Measurements from ENCODE around the gene NOL7. TPM values are rescaled to one million over a fixed set of nuclear protein-coding genes. Genes with fewer than 3 reads are reported as not detected.

NOL7 gene
- total RNA-seq, 1 donor from 2014 or later, result 79.5 TPM

- Mint-ChIP-seq H3K36me3 (peaks cover 4% of the 10 kb centered on the region), H3K4me3 (no peak overlapping the region), H3K9me3 (no peaks in the 10 kb centered on the region), H3K27ac (no peak overlapping the region), H3K4me1 (no peaks in the 10 kb centered on the region), H3K27me3 (ENCODE audit: insufficient read depth, low read depth) (peaks cover 2% of the 10 kb centered on the region)
- Histone ChIP-seq H3K27ac (no peak overlapping the region), H3K27me3 (no peaks in the 10 kb centered on the region), H3K4me3 (no peak overlapping the region), H3K79me2 (ENCODE audit: low read depth) (peaks cover 42% of the 10 kb centered on the region), H3K36me3 (no peaks in the 10 kb centered on the region), H3F3A (ENCODE audit: low read depth) (no peaks in the 10 kb centered on the region), H3K4me2 (no peak overlapping the region), H4K20me1 (ENCODE audit: low read depth) (peaks cover 2% of the 10 kb centered on the region), H2AFZ (replicated peaks) (no peak overlapping the region), H3K9ac (no peak overlapping the region), H3K9me3 (ENCODE audit: low read depth) (no peaks in the 10 kb centered on the region), H3K4me1 (no peaks in the 10 kb centered on the region)
- no peak for DNase-seq (ENCODE audit: low spot score)
- TF ChIP-seq EZH2 (IDR thresholded peaks at IDR 0.05) (no peak), CTCF (IDR thresholded peaks at IDR 0.05) (no peak), EZH2phosphoT487 (IDR thresholded peaks at IDR 0.05) (no peak)
These were observed 40.6 kb downstream of the NOL7 start for GRCh38 chr6:13655700-13656099.

GRCh38 chr6:13660273-13660672, 45.1 kb downstream of the NOL7 start:
- Histone ChIP-seq H3K36me3 (no peaks in the 10 kb centered on the region), H3K4me1 (peaks cover 7% of the 10 kb centered on the region), H3K4me2 (no peak overlapping the region), H3K27ac (no peak overlapping the region), H3F3A (ENCODE audit: low read depth) (no peaks in the 10 kb centered on the region), H3K4me3 (no peak overlapping the region), H3K27me3 (no peaks in the 10 kb centered on the region), H4K20me1 (ENCODE audit: low read depth) (peaks cover 7% of the 10 kb centered on the region), H2AFZ (replicated peaks) (no peak overlapping the region), H3K79me2 (ENCODE audit: low read depth) (peaks cover 88% of the 10 kb centered on the region), H3K9ac (no peak overlapping the region), H3K9me3 (ENCODE audit: low read depth) (no peaks in the 10 kb centered on the region)
- DNase-seq (ENCODE audit: low spot score), result no peak
- no peak overlapping the region for H3K4me3 Mint-ChIP-seq
- H3K4me1 Mint-ChIP-seq, result no peaks in the 10 kb centered on the region
- no peak overlapping the region for H3K27ac Mint-ChIP-seq
- H3K9me3 Mint-ChIP-seq, result peaks cover 17% of the 10 kb centered on the region
- no peak for TF ChIP-seq EZH2phosphoT487 (IDR thresholded peaks at IDR 0.05)
- TF ChIP-seq EZH2 (IDR thresholded peaks at IDR 0.05), result no peak
- no peak for TF ChIP-seq CTCF (IDR thresholded peaks at IDR 0.05)
- peaks cover 10% of the 10 kb centered on the region for H3K36me3 Mint-ChIP-seq
- no peaks in the 10 kb centered on the region for H3K27me3 Mint-ChIP-seq (ENCODE audit: insufficient read depth, low read depth)

GRCh38 chr6:13660893-13661292, 45.8 kb downstream of the NOL7 start:
- H3K27me3 ChIP-seq, result no peaks in the 10 kb centered on the region
- H3K4me3 ChIP-seq, result no peak overlapping the region
- H3K4me1 ChIP-seq, result peaks cover 7% of the 10 kb centered on the region
- Mint-ChIP-seq H3K27me3 (ENCODE audit: insufficient read depth, low read depth) (no peaks in the 10 kb centered on the region), H3K4me1 (no peaks in the 10 kb centered on the region), H3K4me3 (no peak overlapping the region), H3K27ac (no peak overlapping the region), H3K9me3 (peaks cover 20% of the 10 kb centered on the region), H3K36me3 (peaks cover 15% of the 10 kb centered on the region)
- no peaks in the 10 kb centered on the region for H3K36me3 ChIP-seq
- DNase-seq (ENCODE audit: low spot score), result no peak
- no peak overlapping the region for H3K4me2 ChIP-seq
- TF ChIP-seq CTCF (IDR thresholded peaks at IDR 0.05) (no peak), EZH2 (IDR thresholded peaks at IDR 0.05) (no peak), EZH2phosphoT487 (IDR thresholded peaks at IDR 0.05) (no peak)
- no peak overlapping the region for H3K9ac ChIP-seq
- peaks cover 9% of the 10 kb centered on the region for H4K20me1 ChIP-seq (ENCODE audit: low read depth)
- H3F3A ChIP-seq (ENCODE audit: low read depth), result no peaks in the 10 kb centered on the region
- H3K27ac ChIP-seq, result no peak overlapping the region
- H3K79me2 ChIP-seq (ENCODE audit: low read depth), result peaks cover 94% of the 10 kb centered on the region
- H3K9me3 ChIP-seq (ENCODE audit: low read depth), result no peaks in the 10 kb centered on the region
- no peak overlapping the region for H2AFZ ChIP-seq (replicated peaks)

Measured in neural progenitor cell (in vitro differentiated cells).